OCI-LY1 (cell line): ENCODE measurements around the gene PGAM2.

Source experiments
- H2AFZ ChIP-seq: fragments of 200-600 bp; sonication (generic), shearing (Covaris generic); 2 replicates; pipeline ENCODE4 v1.6.0; 2014; ENCODE audit warnings: antibody characterized with exemption, mild to moderate bottlenecking, low read length
- H3F3A ChIP-seq: fragments of 200-600 bp; sonication (generic), shearing (Covaris generic); 2 replicates; pipeline ENCODE4 v1.6.0; 2014; ENCODE audit warnings: mild to moderate bottlenecking, antibody characterized with exemption, low read length, moderate library complexity; ENCODE audit not compliant: insufficient read depth
- H3K27ac ChIP-seq: fragments of 200-600 bp; sonication (generic); 2 replicates; pipeline ENCODE4 v1.5.1; 2014; ENCODE audit warnings: low read length, mixed run types, mild to moderate bottlenecking, low read depth; ENCODE audit not compliant: poor library complexity, severe bottlenecking
- H3K27me3 ChIP-seq: fragments of 200-600 bp; sonication (generic); 2 replicates; pipeline ENCODE4 v1.6.0; 2014; ENCODE audit warnings: antibody characterized with exemption, mild to moderate bottlenecking, low read length, moderate library complexity; ENCODE audit not compliant: insufficient read depth
- H3K36me3 ChIP-seq: fragments of 200-600 bp; sonication (generic); 2 replicates; pipeline ENCODE4 v1.6.1; 2014; ENCODE audit warnings: mild to moderate bottlenecking, antibody characterized with exemption, low read length, moderate library complexity, mixed read lengths; ENCODE audit not compliant: insufficient read depth
- H3K4me1 ChIP-seq: fragments of 200-600 bp; sonication (generic); 2 replicates; pipeline ENCODE4 v1.5.1; 2014; ENCODE audit warnings: mild to moderate bottlenecking, low read length, moderate library complexity; ENCODE audit not compliant: insufficient read depth, severe bottlenecking
- H3K4me2 ChIP-seq: fragments of 200-600 bp; sonication (generic), shearing (Covaris generic); 2 replicates; pipeline ENCODE4 v1.6.1; 2014; ENCODE audit warnings: low read length
- H3K4me3 ChIP-seq: fragments of 200-600 bp; sonication (generic); 2 replicates; pipeline ENCODE4 v1.5.1; 2014; ENCODE audit warnings: low read length, low read depth, mild to moderate bottlenecking, mixed read lengths; ENCODE audit not compliant: poor library complexity, severe bottlenecking
- H3K79me2 ChIP-seq: fragments of 200-600 bp; shearing (Covaris generic); 2 replicates; pipeline ENCODE4 v1.6.1; 2016; ENCODE audit warnings: mixed run types, low read length, mixed read lengths; ENCODE audit not compliant: insufficient read depth
- H3K9ac ChIP-seq: fragments of 200-600 bp; sonication (generic), shearing (Covaris generic); 2 replicates; pipeline ENCODE4 v1.6.1; 2014; ENCODE audit warnings: mild to moderate bottlenecking, low read length, mixed read lengths
- H3K9me2 ChIP-seq: fragments of 200-600 bp; sonication (generic), shearing (Covaris generic); 2 replicates; pipeline ENCODE4 v1.6.1; 2014; ENCODE audit warnings: low read depth, mild to moderate bottlenecking, low read length, mixed read lengths
- H3K9me3 ChIP-seq: fragments of 200-600 bp; shearing (Covaris generic); 2 replicates; pipeline ENCODE4 v1.6.1; 2014; ENCODE audit warnings: low read length, mixed read lengths
- H4K20me1 ChIP-seq: fragments of 200-600 bp; sonication (generic), shearing (Covaris generic); 2 replicates; pipeline ENCODE4 v1.6.0; 2016; ENCODE audit warnings: mild to moderate bottlenecking, low read length; ENCODE audit not compliant: insufficient read depth
- CTCF ChIP-seq: fragments of 200-600 bp; sonication (generic), shearing (Covaris generic); IDR thresholded peaks from 2 replicates; pipeline ENCODE4 v1.5.1; 2017; ENCODE audit warnings: mild to moderate bottlenecking, antibody characterized with exemption, low read length, moderate library complexity, mixed read lengths
- EZH2 ChIP-seq: fragments of 200-600 bp; sonication (generic), shearing (Covaris generic); IDR thresholded peaks from 2 replicates; pipeline ENCODE4 v1.8.0; 2017; ENCODE audit warnings: borderline replicate concordance, mixed run types, mild to moderate bottlenecking, antibody characterized with exemption, low read length, moderate library complexity, mixed read lengths

PGAM2 gene

GRCh38 chr7:44103566-44103922, 38.2 kb upstream of the PGAM2 start:
- Histone ChIP-seq H3F3A (peaks cover 7% of the 10 kb centered on the region; the same call in 1 of the 2 replicates), H4K20me1 (no peaks in the 10 kb centered on the region), H3K4me3 (no peak overlapping the region), H3K36me3 (no peaks in the 10 kb centered on the region), H3K79me2 (no peaks in the 10 kb centered on the region), H3K9me2 (no peaks in the 10 kb centered on the region), H3K27ac (no peak overlapping the region), H3K4me2 (no peak overlapping the region), H3K4me1 (peaks cover 52% of the 10 kb centered on the region), H3K9me3 (no peaks in the 10 kb centered on the region), H3K9ac (no peak overlapping the region), H2AFZ (no peak overlapping the region), H3K27me3 (peaks cover 10% of the 10 kb centered on the region)
- no peak for TF ChIP-seq CTCF

GRCh38 chr7:44102846-44103565, 37.6 kb upstream of the PGAM2 start:
- Histone ChIP-seq H3K4me3 (no peak overlapping the region), H3F3A (peaks cover 7% of the 10 kb centered on the region; the same call in 1 of the 2 replicates), H2AFZ (no peak overlapping the region), H3K4me2 (no peak overlapping the region), H3K27me3 (peaks cover 10% of the 10 kb centered on the region), H4K20me1 (no peaks in the 10 kb centered on the region), H3K9me3 (no peaks in the 10 kb centered on the region), H3K9ac (no peak overlapping the region), H3K36me3 (no peaks in the 10 kb centered on the region), H3K4me1 (peaks cover 57% of the 10 kb centered on the region), H3K79me2 (no peaks in the 10 kb centered on the region), H3K27ac (peak overlapping the region; percentile 96), H3K9me2 (no peaks in the 10 kb centered on the region)
- TF ChIP-seq EZH2: no peak
- TF ChIP-seq CTCF: no peak

GRCh38 chr7:44101966-44102845, 36.8 kb upstream of the PGAM2 start:
- no peaks in the 10 kb centered on the region for H3K9me2 ChIP-seq
- TF ChIP-seq CTCF (no peak), EZH2 (no peak)
- H3F3A ChIP-seq: peaks cover 7% of the 10 kb centered on the region; the same call in 1 of the 2 replicates
- no peak overlapping the region for H3K4me3 ChIP-seq
- no peaks in the 10 kb centered on the region for H3K79me2 ChIP-seq
- peaks cover 65% of the 10 kb centered on the region for H3K4me1 ChIP-seq
- H3K36me3 ChIP-seq: no peaks in the 10 kb centered on the region
- no peaks in the 10 kb centered on the region for H4K20me1 ChIP-seq
- no peaks in the 10 kb centered on the region for H3K9me3 ChIP-seq
- H2AFZ ChIP-seq: no peak overlapping the region
- H3K27me3 ChIP-seq: peaks cover 10% of the 10 kb centered on the region
- peak overlapping the region; percentile 96 for H3K27ac ChIP-seq
- no peak overlapping the region for H3K9ac ChIP-seq
- peak overlapping the region; percentile 34; the same call in 1 of the 2 replicates for H3K4me2 ChIP-seq
